ENCODE data around the gene CDH23.

GRCh38 chr10:71438761-71439160, 42.0 kb downstream of the CDH23 start:
- TF ChIP-seq CTCF (IDR thresholded peaks at IDR 0.05) (no peak), POLR2A (IDR thresholded peaks at IDR 0.05) (no peak)

Data from uterus (tissue), 2 donors.